Lower leg skin (tissue), 4 donors: ENCODE results near the gene JAG2. TPM values are rescaled to one million over a fixed set of nuclear protein-coding genes. Genes with fewer than 3 reads are reported as not detected.

ENCODE experiments used
- DNase-seq, 2 donors: peaks; one replicate each; pipeline ENCODE4 v3.0.0-alpha.2; 2019; ENCODE audit warnings: low spot score in 2 of 2
- H3K4me3 ChIP-seq: fragments of 200-600 bp; sonication (generic); 2 replicates; pipeline ENCODE4 v1.5.1; 2017; ENCODE audit warnings: mild to moderate bottlenecking, low read depth; ENCODE audit not compliant: poor library complexity, severe bottlenecking
- POLR2A ChIP-seq, 2 donors: fragments of 450-650 bp; IDR thresholded peaks; one replicate each; pipeline ENCODE4 v1.6.1; 2016 to 2017; ENCODE audit warnings: antibody characterized with exemption in 2 of 2, mild to moderate bottlenecking in 1 of 2, moderate library complexity in 1 of 2
- WGBS, 2 donors: methylation state at CpG; one replicate each; pipeline ENCODE4 v1.1.5; 2018; 5-methylcytosine and 5-hydroxymethylcytosine counted together
- intact Hi-C: fragments of 100-400 bp; cut with DNase I; formaldehyde crosslinking; loops from one replicate; pipeline ENCODE4 v1.15.0; 2023; ENCODE audit warnings: low total_unique reads
- total RNA-seq, 4 donors: library from RNA; depleted of rRNA; stranded (reverse); fragments of >200 nt; gene quantifications; one replicate each; pipeline ENCODE4 v1.1.0, GENCODE V29; 2016
- TF ChIP-seq, protein P1 (sequence below), 3 donors: fragments of 450-650 bp; IDR thresholded peaks; one replicate each; pipeline ENCODE4 v1.5.1; 2016; ENCODE audit warnings: antibody characterized with exemption in 3 of 3, mild to moderate bottlenecking in 3 of 3, moderate library complexity in 2 of 3

Gene JAG2
- total RNA-seq, 4 donors from 2014 or later: 50.4 to 96.1 (median 63.1) TPM

DNA sequence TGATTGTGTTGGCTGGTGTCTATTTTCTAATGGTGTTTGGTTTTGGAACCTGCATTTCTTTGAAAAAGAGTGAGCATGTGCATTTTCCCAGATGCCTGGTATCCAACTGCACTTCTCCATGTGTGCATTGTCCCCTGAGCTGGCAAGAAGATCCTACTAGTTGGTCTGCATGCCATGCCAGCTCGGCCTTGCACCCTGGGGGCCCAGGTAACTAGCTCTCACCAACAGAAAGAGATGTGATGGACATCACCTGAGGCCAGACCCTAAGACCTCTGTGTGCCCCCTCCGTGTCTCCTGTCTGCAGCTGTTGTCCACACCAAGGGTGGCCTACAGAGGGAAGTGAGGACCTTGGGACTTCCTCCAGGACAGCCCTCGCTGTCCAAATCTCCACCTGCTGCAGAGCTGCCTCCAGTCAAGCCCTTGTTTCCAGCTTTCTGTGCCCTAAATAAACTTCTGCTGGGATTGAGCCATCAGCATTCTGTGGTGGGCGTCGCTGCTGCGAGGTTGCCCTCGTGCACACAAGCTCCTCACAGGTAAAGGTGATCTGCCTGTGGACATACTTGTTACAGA lies 73.3 kb downstream of the JAG2 start:
- 88 to 92% methylated on average over 7 of the region's 7 CpGs for WGBS, 2 donors
- intact Hi-C loops: loop anchor here (10.0 kb wide), 2 partner anchors 69 to 259 kb away; partner anchors contain the start of gene JAG2
- no peak overlapping the region for H3K4me3 ChIP-seq
- no peak for DNase-seq
- TF ChIP-seq, protein P1, sequence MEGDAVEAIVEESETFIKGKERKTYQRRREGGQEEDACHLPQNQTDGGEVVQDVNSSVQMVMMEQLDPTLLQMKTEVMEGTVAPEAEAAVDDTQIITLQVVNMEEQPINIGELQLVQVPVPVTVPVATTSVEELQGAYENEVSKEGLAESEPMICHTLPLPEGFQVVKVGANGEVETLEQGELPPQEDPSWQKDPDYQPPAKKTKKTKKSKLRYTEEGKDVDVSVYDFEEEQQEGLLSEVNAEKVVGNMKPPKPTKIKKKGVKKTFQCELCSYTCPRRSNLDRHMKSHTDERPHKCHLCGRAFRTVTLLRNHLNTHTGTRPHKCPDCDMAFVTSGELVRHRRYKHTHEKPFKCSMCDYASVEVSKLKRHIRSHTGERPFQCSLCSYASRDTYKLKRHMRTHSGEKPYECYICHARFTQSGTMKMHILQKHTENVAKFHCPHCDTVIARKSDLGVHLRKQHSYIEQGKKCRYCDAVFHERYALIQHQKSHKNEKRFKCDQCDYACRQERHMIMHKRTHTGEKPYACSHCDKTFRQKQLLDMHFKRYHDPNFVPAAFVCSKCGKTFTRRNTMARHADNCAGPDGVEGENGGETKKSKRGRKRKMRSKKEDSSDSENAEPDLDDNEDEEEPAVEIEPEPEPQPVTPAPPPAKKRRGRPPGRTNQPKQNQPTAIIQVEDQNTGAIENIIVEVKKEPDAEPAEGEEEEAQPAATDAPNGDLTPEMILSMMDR (IDR thresholded peaks at IDR 0.05): no peak
- no peak for TF ChIP-seq POLR2A (IDR thresholded peaks at IDR 0.05)

DNA sequence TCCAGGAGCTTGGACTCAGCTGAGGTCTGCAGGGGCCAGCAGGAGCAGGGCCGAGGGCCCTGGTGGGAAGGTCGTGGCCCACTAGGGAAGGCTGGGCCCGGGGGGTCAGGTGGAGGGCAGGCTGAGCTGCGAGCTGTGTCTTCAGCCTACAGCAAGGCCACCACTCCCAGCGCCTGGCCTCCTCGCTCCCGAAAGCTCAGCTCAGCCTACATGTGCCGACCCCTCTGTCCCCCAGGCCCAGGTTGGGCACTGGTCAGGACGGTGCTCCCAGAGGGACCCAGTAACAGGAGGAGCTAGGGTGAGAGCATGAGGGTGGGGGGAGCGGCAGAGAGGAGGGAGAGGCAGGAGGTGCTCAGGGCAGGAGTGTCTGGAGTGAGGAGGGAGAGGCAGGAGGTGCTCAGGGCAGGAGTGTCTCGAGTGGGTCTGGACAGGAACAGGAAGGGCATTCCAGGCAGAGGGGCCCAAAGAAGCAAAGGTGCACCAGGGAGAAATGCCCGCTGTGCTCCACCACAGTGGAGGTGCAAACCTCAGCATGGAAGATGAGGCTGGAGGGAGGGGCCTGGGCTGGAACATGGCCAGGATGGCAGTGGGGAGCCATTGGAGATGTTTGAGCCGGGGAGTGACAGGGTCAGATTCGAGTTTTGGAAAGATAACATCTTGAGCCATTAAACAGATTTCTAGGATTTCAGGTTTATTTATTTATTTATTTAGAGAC lies 74.2 kb downstream of the JAG2 start:
- 62 to 70% methylated on average over 7 to 14 of the region's 14 CpGs for WGBS, 2 donors
- intact Hi-C loops: loop anchor here (10.0 kb wide), 2 partner anchors 70 to 260 kb away; partner anchors contain the start of gene JAG2
- no peak for DNase-seq
- H3K4me3 ChIP-seq: no peak overlapping the region
- TF ChIP-seq, protein P1 (IDR thresholded peaks at IDR 0.05): no peak
- TF ChIP-seq POLR2A (IDR thresholded peaks at IDR 0.05): no peak

DNA sequence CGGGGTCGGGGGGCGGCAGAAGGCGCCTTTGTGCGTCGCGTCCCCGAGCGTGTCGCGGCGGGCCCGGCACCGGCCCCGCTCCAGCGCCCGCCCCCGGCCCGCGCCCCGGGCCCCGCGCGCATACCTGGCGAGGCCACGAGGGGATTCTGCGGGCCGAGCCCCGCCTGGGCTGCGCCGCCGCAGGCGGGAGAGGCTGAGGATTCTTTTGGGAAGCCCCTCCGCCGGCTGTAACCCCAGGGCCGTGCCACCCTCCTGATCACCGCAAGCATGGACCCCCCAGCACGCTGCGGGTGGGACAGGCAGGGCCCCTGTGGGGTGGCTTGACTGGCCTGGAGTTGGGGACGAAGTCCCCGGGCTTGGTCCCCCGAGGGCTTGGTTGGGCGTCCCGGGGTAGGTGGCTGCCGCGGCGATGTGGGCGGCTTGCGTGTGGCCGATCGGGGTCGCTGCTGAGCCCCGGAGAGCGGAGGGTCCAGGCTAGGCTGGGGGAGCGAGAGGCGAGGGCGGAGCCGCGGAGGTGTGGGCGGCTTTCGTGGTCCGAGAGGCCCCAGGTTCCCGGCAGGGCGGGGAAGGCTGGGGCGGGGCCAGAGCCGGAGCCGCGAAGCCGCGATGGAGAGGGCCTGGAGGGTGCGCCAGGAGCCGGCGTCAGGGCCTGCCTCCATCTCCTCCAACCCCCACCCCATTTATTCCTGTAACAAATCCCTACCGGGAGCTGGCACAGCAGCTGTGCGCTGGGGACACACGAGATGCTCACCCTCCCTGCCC lies 75.0 kb downstream of the JAG2 start:
- intact Hi-C loops: loop anchor here (10.0 kb wide), 2 partner anchors 71 to 261 kb away; partner anchors contain the start of gene JAG2
- TF ChIP-seq POLR2A (IDR thresholded peaks at IDR 0.05): no peak
- TF ChIP-seq, protein P1 (IDR thresholded peaks at IDR 0.05): no peak
- H3K4me3 ChIP-seq: peak overlapping the region; percentile 28
- 1 to 2% methylated on average over 17 to 18 of the region's 76 CpGs for WGBS, 2 donors
- peak in 1 of 2 donors; percentile 90 for DNase-seq

DNA sequence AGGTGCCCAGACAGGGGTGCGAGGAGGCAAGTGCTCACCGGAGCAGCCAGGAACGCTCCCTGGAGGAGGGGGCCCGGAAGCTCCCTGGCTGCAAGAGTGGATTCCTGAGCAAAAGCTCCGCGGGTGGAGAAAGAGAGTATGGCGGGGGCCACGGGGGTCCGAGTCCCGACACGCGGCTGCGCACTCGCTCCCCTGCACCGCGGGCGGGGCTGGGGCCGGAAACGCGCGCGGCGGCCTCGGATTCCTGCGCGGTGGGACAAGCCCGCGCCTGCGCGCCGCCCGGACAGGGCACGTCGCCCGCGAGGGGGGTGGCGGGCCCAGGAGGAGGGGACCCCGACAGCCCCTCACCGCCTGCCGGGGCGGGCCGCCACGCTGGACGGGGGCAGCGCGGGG lies 75.5 kb downstream of the JAG2 start:
- intact Hi-C loops: loop anchor here (10.0 kb wide), 2 partner anchors 72 to 262 kb away; partner anchors contain the start of gene JAG2
- 0 to 3% methylated on average over 22 to 25 of the region's 46 CpGs for WGBS, 2 donors
- DNase-seq: peak in 1 of 2 donors; percentile 90
- no peak overlapping the region for H3K4me3 ChIP-seq
- TF ChIP-seq, protein P1 (IDR thresholded peaks at IDR 0.05): no peak
- TF ChIP-seq POLR2A (IDR thresholded peaks at IDR 0.05): no peak

DNA sequence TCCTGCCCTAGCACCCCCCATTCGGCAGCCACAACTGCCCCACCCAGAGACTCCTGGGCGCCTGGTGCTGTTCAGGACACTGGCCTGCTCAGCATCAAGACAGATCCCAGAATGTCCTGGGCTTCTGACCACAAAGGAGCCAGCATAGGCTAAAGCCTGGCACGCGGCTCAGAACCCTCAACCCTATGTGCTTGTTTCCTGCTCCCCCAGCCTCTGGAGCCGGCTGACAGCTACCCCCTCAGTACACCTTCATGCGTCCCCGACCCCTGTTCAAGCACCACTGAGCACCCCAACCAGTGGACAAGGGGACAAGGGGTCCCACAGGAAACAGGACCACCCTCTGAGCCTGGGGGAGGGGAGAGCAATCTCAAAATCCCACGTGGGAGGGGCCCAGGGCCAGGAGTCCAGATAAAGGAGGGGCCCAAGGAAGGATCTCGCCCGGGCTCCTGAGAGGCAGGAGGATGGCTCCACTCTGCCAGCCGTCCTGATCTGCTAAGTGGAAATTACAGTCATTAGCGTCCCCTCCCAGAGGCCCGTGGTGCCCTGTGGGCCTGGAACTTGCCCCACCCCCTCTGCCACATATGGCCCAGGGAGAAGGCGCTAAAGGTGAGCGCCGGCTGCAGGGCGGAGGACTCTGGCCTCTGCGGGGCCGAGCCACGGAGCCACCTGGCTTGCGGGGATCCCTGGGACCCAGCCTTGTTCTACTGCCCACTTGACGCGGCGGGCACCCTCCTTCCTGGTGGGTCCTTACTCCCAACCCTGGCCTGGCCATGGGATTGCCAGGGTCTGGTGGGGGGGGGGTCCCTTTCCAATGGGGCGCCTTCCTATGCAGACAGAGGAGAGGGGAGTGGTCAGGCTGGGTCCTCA lies 76.2 kb downstream of the JAG2 start:
- TF ChIP-seq, protein P1 (IDR thresholded peaks at IDR 0.05): no peak
- no peak for TF ChIP-seq POLR2A (IDR thresholded peaks at IDR 0.05)
- intact Hi-C loops: loop anchor here (10.0 kb wide), 2 partner anchors 72 to 262 kb away; partner anchors contain the start of gene JAG2
- H3K4me3 ChIP-seq: no peak overlapping the region
- DNase-seq: peak in 1 of 2 donors; percentile 88
- 31 to 33% methylated on average over 15 to 21 of the region's 25 CpGs for WGBS, 2 donors
